CD4-positive, alpha-beta T cell (primary cell): ENCODE measurements around the gene DECR2. TPM values are rescaled to one million over a fixed set of nuclear protein-coding genes. Genes with fewer than 3 reads are reported as not detected.

Experiments used
- ATAC-seq: fragments of 200-7000 bp; cut with Tn5 transposase; one replicate; pipeline ENCODE4 v1.10.0; 2022; ENCODE audit warnings: mild to moderate bottlenecking; ENCODE audit not compliant: poor library complexity
- CTCF ChIA-PET: fragments of 350-600 bp; sonication (Branson Sonifier 250); formaldehyde crosslinking; loops from one replicate; lab custom pipeline; 2021; ENCODE audit warnings: antibody characterized with exemption, inconsistent platforms; lab: Charles Lee
- POLR2A ChIA-PET: fragments of 350-600 bp; sonication (Branson Sonifier 250); formaldehyde crosslinking; loops from one replicate; lab custom pipeline; 2021; ENCODE audit warnings: antibody characterized with exemption, inconsistent platforms; lab: Charles Lee
- DNase-seq, 14 experiments: peaks; one replicate each; pipeline ENCODE4 v3.0.0-alpha.2; 2013 to 2020; ENCODE audit warnings: mixed read lengths in 2 of 14
- H3K27ac ChIP-seq, 2 donors: one replicate each; pipeline versions ENCODE4 v1.5.1 to v1.7.0; 2013; ENCODE audit warnings: low read length in 2 of 2, low read depth in 1 of 2, mild to moderate bottlenecking in 1 of 2
- H3K27me3 ChIP-seq, 2 experiments: 1 replicate in 1 of 2; 2 replicates in 1 of 2; pipeline versions ENCODE4 v1.6.1 to v1.7.0; 2013; ENCODE audit warnings: low read length in 2 of 2, control low read depth in 1 of 2, mild to moderate bottlenecking in 1 of 2, moderate library complexity in 1 of 2; ENCODE audit not compliant: insufficient read depth in 2 of 2, control insufficient read depth in 1 of 2
- H3K36me3 ChIP-seq: one replicate; pipeline ENCODE4 v1.6.1; 2013; ENCODE audit warnings: low read length, control low read depth; ENCODE audit not compliant: insufficient read depth
- H3K4me1 ChIP-seq: one replicate; pipeline ENCODE4 v1.6.1; 2013; ENCODE audit warnings: low read length, control low read depth; ENCODE audit not compliant: insufficient read depth
- H3K4me3 ChIP-seq: one replicate; pipeline ENCODE4 v1.5.1; 2013; ENCODE audit warnings: mild to moderate bottlenecking, low read length, moderate library complexity
- H3K9me3 ChIP-seq, 2 experiments: 1 replicate in 1 of 2; 2 replicates in 1 of 2; pipeline versions ENCODE4 v1.6.1 to v1.7.0; 2013; ENCODE audit warnings: low read length in 2 of 2, mild to moderate bottlenecking in 2 of 2, control low read depth in 1 of 2, moderate library complexity in 1 of 2; ENCODE audit not compliant: control insufficient read depth in 1 of 2, insufficient read depth in 1 of 2
- H3K27ac Mint-ChIP-seq: one replicate; pipeline ENCODE4 v1.8.0; 2020; ENCODE audit warnings: mixed read lengths
- H3K27me3 Mint-ChIP-seq: one replicate; pipeline ENCODE4 v1.8.0; 2021; ENCODE audit warnings: mixed read lengths
- H3K36me3 Mint-ChIP-seq: one replicate; pipeline ENCODE4 v1.8.0; 2021; ENCODE audit warnings: low read depth, mixed read lengths
- H3K4me1 Mint-ChIP-seq: one replicate; pipeline ENCODE4 v1.8.0; 2021; ENCODE audit warnings: low read depth, mixed read lengths
- H3K4me3 Mint-ChIP-seq: one replicate; pipeline ENCODE4 v1.8.0; 2020; ENCODE audit warnings: mild to moderate bottlenecking, mixed read lengths
- H3K9me3 Mint-ChIP-seq: one replicate; pipeline ENCODE4 v1.8.0; 2020; ENCODE audit warnings: mixed read lengths
- intact Hi-C, 2 experiments: fragments of 100-400 bp; cut with DNase I in 1 of 2; cut with micrococcal nuclease in 1 of 2; formaldehyde crosslinking; loops; one replicate each; pipeline versions ENCODE4 v1.15.1 to v1.9.0; 2023 to 2025; cut with DNase I, micrococcal nuclease
- total RNA-seq, 174 experiments: library from RNA in 2 of 174; stranded (reverse) in 2 of 174; gene quantifications; one replicate each; pipeline ENCODE4 v1.2.3 and lab custom pipeline; 2021 to 2026
- TF ChIP-seq, protein P1 (sequence below): fragments of 200-600 bp; IDR thresholded peaks from one replicate; pipeline ENCODE4 v1.8.0; 2022; ENCODE audit warnings: antibody characterized with exemption, mild to moderate bottlenecking

DECR2 gene
- total RNA-seq, 2 experiments from 2014 or later, result 5.7 to 7.0 TPM

DNA sequence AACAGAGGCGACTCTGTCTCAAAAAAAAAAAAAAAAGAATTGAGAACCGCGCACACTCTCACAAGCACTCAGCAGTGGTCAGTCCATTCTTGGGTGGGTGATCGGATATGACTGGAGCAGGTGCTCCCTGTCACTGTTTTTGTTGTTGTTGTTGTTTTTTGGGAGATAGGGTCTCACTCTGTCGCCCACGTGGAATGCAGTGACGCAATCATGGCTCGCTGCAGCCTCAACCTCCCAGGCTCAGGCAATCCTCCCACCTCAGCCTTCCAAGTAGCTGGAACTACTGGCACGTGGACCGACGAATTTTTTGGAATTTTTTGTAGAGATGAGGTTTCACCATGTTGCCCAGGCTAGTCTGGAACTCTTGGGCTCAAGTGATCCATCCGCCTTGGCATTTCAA, 53.8 kb downstream of the DECR2 start:
- intact Hi-C loops, result no loop called here
- H3K9me3 ChIP-seq, result no peaks in the 10 kb centered on the region
- POLR2A ChIA-PET, result no interaction called here
- Mint-ChIP-seq H3K4me3 (no peak overlapping the region), H3K27me3 (no peaks in the 10 kb centered on the region), H3K4me1 (peaks cover 18% of the 10 kb centered on the region), H3K27ac (no peak overlapping the region), H3K9me3 (no peaks in the 10 kb centered on the region), H3K36me3 (no peaks in the 10 kb centered on the region)
- no peaks in the 10 kb centered on the region for H3K36me3 ChIP-seq
- no peak overlapping the region for H3K4me3 ChIP-seq
- no peak for ATAC-seq
- DNase-seq, result no peak
- CTCF ChIA-PET, result no interaction called here
- peaks cover 5% of the 10 kb centered on the region for H3K4me1 ChIP-seq
- TF ChIP-seq, protein P1, sequence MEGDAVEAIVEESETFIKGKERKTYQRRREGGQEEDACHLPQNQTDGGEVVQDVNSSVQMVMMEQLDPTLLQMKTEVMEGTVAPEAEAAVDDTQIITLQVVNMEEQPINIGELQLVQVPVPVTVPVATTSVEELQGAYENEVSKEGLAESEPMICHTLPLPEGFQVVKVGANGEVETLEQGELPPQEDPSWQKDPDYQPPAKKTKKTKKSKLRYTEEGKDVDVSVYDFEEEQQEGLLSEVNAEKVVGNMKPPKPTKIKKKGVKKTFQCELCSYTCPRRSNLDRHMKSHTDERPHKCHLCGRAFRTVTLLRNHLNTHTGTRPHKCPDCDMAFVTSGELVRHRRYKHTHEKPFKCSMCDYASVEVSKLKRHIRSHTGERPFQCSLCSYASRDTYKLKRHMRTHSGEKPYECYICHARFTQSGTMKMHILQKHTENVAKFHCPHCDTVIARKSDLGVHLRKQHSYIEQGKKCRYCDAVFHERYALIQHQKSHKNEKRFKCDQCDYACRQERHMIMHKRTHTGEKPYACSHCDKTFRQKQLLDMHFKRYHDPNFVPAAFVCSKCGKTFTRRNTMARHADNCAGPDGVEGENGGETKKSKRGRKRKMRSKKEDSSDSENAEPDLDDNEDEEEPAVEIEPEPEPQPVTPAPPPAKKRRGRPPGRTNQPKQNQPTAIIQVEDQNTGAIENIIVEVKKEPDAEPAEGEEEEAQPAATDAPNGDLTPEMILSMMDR, result no peak
- H3K27ac ChIP-seq, result no peak overlapping the region
- H3K27me3 ChIP-seq, result no peaks in the 10 kb centered on the region

DNA sequence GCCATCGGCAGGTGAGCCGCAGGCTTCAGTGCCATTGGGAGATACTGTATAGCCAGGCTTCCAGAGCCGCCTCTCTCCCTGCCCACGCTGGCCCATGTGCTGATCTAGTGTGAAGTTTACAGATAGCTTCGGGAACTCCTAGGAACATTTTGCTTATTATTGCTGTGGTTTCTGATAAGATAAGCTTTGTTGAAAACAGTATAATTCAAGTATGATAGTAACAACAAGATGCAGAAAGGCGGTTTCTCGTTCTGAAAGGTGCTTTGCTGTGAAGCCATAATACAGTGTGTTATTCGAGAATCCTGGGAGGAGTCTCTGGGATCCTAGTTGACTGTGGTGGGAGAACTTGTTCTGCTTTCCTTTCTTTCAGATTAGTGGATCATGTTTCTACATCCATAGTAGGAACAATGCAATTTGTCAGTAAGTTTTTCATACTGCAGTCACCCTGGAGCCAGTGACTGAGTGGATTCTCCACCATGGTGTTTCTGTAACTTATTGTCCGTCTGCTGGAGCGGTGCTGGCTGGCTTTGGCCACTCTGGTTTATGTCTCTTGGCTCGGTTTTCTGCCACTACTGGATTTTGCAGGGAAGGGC, 55.3 kb downstream of the DECR2 start:
- Mint-ChIP-seq H3K27me3 (no peaks in the 10 kb centered on the region), H3K27ac (no peak overlapping the region), H3K9me3 (no peaks in the 10 kb centered on the region), H3K4me3 (no peak overlapping the region), H3K36me3 (no peaks in the 10 kb centered on the region), H3K4me1 (peaks cover 13% of the 10 kb centered on the region)
- ChIA-PET POLR2A (no interaction called here), CTCF (no interaction called here)
- intact Hi-C loops, result no loop called here
- Histone ChIP-seq H3K4me3 (no peak overlapping the region), H3K27me3 (no peaks in the 10 kb centered on the region), H3K4me1 (peaks cover 5% of the 10 kb centered on the region), H3K27ac (no peak overlapping the region), H3K9me3 (no peaks in the 10 kb centered on the region), H3K36me3 (peaks cover 4% of the 10 kb centered on the region)
- TF ChIP-seq, protein P1, result no peak
- DNase-seq (no peak), ATAC-seq (no peak)

DNA sequence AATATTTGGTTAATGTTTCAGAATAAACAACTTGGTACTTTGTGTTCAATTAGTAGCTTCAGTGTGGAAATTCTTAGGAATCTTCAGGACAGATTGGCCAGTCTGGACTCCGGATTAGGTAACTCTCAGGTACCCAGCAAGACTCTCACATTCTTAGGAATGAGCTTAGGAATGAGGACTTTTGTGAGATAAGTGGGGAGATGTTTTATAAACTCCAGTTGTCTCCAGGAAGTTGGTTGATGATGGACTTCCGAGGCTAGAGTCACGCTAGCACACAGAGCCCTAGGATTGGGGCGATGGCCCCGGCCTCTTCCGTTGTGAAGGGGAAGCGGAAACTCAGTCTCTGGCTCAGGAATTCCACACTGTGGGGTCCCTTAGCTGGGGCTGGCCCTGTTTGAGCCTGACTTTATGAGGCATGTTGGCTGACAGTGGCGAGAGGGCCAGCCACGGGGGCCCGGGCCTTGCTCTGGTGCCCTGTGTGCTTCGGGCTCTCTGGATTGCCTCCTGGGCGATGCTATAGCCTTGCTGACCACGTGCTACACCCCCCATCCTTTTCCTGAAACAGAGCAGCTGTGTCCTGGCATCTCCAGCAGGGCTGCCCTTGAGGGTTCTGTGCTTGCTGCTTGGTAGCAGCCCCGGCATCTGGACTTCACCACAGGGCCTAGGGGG, 56.2 kb downstream of the DECR2 start:
- H3K4me1 Mint-ChIP-seq, result peaks cover 13% of the 10 kb centered on the region
- Histone ChIP-seq H3K36me3 (peaks cover 7% of the 10 kb centered on the region), H3K9me3 (no peaks in the 10 kb centered on the region), H3K4me1 (peaks cover 5% of the 10 kb centered on the region), H3K27me3 (no peaks in the 10 kb centered on the region), H3K4me3 (no peak overlapping the region), H3K27ac (no peak overlapping the region)
- DNase-seq (no peak), ATAC-seq (no peak)
- ChIA-PET CTCF (no interaction called here), POLR2A (no interaction called here)
- intact Hi-C loops, result no loop called here
- H3K4me3 Mint-ChIP-seq, result no peak overlapping the region
- H3K9me3 Mint-ChIP-seq, result no peaks in the 10 kb centered on the region
- TF ChIP-seq, protein P1, result no peak
- H3K27ac Mint-ChIP-seq, result no peak overlapping the region
- H3K36me3 Mint-ChIP-seq, result peaks cover 6% of the 10 kb centered on the region
- H3K27me3 Mint-ChIP-seq, result no peaks in the 10 kb centered on the region
